ENCODE data around the gene C1QTNF6.

Gene C1QTNF6

DNA sequence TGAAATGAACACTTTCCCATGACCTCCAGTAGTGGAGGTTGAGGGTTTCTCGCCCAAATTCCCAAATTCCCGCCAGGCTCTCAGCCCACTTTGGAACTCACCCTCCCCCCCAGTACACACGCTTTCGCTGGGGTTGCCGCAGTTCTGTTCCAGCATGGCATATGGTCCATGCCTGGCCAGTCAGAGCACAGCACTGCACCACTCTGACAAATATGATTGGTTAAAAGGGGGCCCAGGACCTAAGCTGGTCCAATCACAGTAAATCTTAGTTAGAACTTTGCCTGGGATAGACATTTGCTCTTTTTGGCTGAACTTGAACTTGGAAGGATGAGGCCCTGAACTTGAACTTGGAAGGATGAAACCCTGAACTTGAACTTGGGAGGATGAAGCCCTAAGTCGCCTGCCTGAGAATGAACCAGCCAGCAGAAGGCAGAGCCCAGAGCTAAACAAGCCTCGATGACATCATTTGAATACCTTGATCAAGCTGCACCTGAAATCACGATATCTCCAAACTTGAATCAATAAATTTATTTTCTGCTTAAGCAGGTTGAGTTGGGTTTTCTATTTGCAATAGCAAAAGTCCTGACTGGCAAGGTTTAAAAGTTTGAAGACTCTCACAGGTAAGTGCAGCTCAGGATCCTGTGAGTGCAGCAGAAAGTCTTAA lies 36.8 kb upstream of the C1QTNF6 start:
- no peak for FAIRE-seq
- DNase-seq (ENCODE audit: insufficient read length, low spot score) = no peak

DNA sequence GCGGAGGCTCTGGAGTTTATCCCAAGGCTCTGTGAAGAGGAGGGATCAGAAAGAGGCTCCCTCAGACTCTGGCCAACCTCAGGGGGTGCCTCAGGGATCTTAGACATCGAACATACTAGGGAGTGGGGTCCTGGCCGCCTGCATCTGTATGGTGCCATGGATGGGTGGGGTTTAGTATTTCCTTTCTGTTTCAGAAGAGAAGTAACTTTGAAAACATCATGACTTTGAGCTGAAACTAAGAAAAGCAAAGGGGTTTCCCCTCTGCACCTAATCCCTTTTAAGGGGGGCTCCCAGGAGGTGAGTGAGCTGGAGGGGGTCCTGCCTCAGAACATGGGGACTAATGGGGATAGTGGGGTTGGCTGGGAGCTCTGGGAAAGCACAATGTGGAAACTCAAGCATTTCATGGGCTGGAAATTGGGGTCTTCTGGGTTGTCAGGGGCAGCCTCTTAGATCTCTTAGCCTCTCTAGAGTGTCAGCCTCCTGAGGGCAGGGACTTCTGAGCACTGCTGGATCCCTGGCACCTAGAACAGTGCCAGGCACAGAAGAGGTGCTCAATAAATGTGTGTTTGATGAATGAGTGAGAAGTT lies 36.0 kb upstream of the C1QTNF6 start:
- peak; percentile 99 for FAIRE-seq
- no peak for DNase-seq (ENCODE audit: insufficient read length, low spot score)

DNA sequence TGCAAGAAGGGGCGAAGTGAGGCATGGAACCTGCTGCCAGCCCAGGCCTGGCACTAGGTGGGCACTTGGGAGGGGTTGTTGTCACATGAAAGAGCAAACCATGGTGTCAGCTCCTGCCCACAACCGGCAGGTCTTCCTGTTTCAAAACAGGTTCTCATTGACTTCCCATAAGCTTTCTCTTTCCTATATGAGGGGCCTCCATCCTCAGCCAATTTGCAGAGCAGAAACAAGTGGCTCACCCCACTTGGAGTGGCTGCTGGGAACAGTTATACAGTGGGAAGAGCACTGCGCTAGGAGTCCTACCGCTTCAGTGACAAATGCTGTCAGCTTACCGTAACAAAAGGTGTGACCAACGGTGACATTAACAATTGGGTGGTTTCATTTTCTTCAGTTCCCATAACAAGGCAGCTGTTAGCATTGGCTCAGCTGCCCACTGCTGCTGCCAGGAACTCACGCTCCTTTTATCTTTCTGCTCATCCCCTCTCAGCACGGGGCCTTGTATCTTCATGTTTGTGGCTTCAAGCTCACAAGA lies 34.5 kb upstream of the C1QTNF6 start:
- no peak for DNase-seq (ENCODE audit: insufficient read length, low spot score)
- FAIRE-seq = peak; percentile 94

- FAIRE-seq = peak; percentile 18
- DNase-seq (ENCODE audit: insufficient read length, low spot score) = no peak
These were observed 33.6 kb upstream of the C1QTNF6 start for GRCh38 chr22:37221424-37222333.

DNA sequence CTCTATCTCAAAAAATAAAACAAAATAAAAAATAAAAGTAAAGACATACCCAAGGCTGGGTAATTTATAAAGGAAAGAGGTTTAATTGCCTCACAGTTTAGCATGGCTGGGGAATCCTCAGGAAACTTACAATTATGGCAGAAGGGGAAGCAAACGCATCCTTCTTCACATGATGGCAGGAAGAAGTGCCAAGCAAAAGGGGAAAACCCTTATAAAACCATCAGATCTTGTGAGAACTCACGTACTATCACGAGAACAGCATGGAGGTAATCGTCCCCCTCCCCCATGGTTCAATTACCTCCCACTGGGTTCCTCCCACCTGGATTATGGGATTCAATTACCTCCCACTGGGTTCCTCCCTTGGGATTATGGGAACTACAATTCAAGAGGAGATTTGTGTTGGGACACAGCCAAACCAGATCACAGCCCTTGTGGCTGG lies 32.5 kb upstream of the C1QTNF6 start:
- DNase-seq (ENCODE audit: insufficient read length, low spot score) = no peak
- FAIRE-seq = peak; percentile 82

DNA sequence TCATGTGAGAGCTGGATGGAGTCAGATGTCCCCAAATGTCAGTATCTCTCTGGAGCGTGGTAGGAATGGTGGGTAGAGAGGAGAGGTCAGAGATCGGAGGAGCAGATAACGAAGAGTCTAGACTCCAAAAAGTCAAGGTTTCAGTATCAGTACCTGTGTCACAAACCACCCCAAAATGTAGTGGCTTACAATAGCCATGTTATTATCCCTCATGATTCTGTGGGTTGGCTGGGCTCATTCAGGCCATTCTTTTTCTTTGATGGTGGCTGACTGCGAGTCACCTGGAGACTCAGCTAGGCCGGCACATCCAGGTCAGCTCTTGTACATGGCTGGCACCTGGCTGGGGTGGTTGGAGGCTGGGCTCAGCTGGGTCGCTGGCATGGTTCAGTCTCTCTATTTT lies 31.5 kb upstream of the C1QTNF6 start:
- FAIRE-seq = no peak
- DNase-seq (ENCODE audit: insufficient read length, low spot score) = no peak

- FAIRE-seq (peak; percentile 100), DNase-seq (ENCODE audit: insufficient read length, low spot score) (peak; percentile 80)
These were observed 30.8 kb upstream of the C1QTNF6 start for GRCh38 chr22:37218771-37219411.

- FAIRE-seq (no peak), DNase-seq (ENCODE audit: insufficient read length, low spot score) (no peak)
These were observed 30.3 kb upstream of the C1QTNF6 start for GRCh38 chr22:37218399-37218770.

- no peak for DNase-seq (ENCODE audit: insufficient read length, low spot score)
- FAIRE-seq = no peak
These were observed 27.8 kb upstream of the C1QTNF6 start for GRCh38 chr22:37215890-37216289.

DNA sequence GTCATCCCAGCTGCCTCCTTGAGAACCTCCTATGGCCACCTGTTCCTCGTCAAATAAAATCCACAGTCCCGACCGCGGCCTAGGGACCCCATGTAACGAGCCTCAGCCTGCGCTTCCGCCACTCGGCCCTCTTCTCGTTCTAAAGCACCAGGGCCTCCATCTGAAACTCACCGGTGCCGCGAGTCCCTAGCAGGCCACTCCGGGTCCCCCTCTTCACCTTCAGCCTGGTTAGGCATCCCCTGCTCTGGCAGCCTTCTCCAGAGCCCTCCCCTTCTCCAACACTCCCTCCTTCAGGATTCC lies 26.6 kb upstream of the C1QTNF6 start:
- DNase-seq (ENCODE audit: insufficient read length, low spot score) = no peak
- FAIRE-seq = no peak

- no peak for FAIRE-seq
These were observed 26.1 kb upstream of the C1QTNF6 start for GRCh38 chr22:37213941-37214730.

GRCh38 chr22:37213218-37213855 lies 25.3 kb upstream of the C1QTNF6 start:
- no peak for DNase-seq (ENCODE audit: insufficient read length, low spot score)
- no peak for FAIRE-seq

More at GRCh38 chr22:37213941-37214730, 26.1 kb upstream of the C1QTNF6 start:
- no peak for DNase-seq (ENCODE audit: insufficient read length, low spot score)

DNA sequence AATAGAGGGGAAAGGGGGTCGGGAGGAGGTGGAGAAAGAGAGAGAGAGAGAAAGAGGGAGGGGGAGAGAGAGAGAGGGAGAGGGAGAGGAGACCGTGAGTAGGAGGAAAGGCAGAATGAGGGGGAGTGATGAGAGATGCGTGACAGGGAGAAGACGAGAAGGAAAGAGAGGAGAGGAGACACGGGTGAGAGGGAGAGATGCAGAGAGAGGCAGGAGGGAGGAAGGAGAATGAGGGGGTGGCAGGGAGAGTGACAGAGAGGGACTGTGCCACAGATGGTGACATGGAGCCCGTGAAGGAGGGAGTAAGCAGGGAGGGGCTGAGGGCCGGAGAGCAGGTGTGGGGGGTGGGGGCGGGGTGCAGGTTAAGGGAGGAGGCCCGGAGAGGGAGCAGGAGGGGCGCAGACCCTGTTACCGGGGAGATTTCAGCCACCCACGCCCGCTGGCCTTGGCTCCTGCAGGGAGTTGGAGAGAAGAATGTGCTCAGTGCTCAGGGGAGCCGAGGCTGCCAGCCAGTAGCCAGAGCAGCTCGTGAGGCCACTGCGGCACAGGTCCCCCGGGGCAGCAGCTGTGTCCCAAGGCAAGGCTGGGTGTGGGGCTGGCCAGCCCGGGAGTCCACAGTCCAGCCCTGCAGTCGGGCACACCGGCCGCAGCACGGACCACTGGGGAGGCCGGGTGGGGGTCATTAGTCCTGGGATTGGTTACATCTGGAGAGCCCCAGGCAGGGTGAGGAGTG lies 24.3 kb upstream of the C1QTNF6 start, which contains the start of gene SSTR3:
Gene SSTR3, minus strand, starts transcription at position 304 of the 733 bp plus-strand sequence. CDS start 4,674 bp downstream, outside the sequence.
- no peak for FAIRE-seq

DNA sequence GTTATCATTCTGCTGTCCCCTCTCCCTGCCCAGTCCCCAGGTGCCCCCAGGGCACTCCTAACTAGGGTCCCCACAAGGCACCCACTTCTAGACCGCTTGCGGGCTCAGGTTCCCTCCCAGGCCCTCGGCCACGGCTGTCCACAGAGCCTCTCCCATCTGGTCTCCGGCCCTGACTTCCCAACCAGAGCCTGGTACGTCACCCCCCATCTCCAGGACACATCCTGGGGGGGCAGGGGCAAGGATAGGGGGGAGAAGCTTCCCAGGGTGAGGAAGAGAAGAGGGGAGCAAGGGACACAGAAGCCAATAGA lies 23.8 kb upstream of the C1QTNF6 start:
- DNase-seq (ENCODE audit: insufficient read length, low spot score) (no peak), FAIRE-seq (no peak)

More for the DNA sequence above, 24.3 kb upstream of the C1QTNF6 start, which contains the start of gene SSTR3:
- DNase-seq (ENCODE audit: insufficient read length, low spot score) = no peak

DNA sequence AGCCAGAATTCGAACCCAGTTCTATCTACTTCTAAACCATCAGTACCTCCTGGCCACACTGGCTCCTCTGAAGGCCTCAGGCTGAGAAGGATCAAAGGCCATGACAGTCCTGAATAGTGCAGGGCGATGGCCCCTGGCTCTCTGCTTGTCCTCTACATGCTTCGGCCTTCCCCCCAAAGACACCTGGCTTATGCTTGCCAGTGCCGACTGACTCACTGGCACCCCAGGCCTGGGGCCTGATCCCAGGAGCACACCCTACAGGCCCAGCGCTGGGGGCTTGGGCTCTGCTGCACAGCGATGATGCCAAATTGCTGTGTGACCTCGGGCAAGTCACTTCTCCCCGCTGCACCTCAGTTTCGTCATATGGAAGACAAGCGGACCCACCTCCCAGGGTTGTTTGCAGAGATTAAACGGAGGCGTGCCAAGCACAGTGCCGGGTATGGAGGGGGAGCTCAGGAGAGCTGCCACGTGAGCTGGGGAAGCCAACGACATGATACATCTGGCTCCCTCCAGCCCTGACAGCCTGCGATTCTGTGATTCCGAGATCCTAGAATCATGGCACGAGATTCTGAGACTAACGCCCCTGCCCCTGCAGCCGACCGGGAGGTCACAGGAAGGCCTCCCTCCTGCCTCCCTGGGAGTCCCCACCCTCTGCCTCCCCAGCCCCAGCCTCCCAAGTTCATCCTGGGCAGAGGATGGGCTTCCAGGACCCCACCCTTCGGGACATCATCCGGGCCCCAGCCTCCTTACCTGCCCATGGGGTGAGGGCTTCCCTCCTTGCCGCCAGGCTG lies 23.2 kb upstream of the C1QTNF6 start:
- DNase-seq (ENCODE audit: insufficient read length, low spot score) (no peak), FAIRE-seq (no peak)

DNA sequence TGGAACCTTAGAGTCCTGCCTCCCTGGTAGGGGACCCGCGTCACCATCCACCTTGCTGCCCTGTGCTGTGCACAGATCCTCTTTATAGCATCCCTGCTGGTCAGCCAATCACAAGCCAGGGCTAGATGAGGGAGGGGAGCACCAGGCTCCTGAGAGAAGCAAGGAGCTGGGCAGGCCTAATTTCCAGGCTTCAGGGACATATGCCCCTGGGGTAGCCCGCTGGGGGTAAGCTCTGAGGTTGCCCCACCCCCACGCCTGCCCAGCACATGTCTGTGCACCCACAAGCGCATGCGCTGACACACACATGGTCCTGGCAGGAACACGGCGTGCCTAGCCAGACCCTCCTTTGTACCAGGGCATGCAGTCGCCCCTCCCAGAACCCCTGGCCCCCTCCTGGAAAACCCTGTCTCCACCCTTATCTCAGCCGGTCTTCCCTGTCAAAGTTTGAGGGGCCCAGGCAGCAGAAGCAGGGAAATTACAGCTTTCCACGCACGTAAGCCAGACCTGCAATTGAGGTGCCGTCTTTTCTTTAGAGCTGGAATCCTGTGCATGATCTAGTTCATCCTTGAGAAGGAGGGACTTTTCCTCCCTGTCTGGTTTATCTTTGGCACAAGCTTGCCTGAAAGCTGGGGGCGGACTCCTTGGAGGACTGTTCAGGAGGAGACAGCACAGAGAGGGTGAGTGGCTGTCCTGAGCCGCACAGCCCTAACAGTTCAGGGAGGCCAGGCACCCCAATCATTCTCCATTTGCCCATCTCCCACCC lies 22.2 kb upstream of the C1QTNF6 start:
- FAIRE-seq = no peak
- no peak for DNase-seq (ENCODE audit: insufficient read length, low spot score)

DNA sequence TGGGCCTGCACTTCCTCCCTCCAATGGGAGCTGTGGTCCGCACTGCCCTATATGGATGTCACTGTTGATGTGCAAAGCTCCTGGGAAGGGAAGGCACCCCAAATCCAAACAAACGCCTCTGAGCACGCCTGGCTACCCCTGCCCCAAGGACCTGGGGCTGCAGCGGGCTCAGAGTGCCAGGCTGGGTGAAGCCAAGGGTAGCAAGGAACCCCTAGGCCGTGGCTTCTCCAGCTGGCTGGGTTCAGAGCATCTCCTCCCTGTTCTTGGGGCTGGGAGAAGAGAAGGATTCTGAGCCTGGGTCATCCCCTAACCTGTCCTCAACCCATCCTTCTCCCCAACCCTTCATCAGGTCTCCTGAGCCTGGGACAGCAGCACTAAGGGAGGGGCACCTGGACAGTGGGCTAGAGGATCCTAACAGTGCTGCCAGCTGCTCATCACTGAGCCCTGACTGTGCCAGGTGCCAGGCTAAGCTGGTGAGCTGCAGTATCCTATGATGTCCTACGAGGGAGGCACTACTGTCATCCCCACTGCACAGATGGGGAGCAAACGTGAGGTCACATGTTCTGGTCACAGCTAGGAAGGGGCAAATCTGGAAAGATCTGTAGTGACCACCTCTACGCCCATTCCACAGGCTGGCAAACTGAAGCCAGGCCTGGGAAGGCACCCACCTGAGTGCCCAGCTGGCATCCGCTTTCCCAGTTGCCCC lies 21.2 kb upstream of the C1QTNF6 start:
- no peak for FAIRE-seq

More for the DNA sequence above, 21.2 kb upstream of the C1QTNF6 start:
- no peak for DNase-seq (ENCODE audit: insufficient read length, low spot score)

Data from GM19239 (cell line).